ENCODE measurements around the gene TMEM236.

TMEM236 gene

GRCh38 chr10:17758896-17759295, 6.9 kb downstream of the TMEM236 start:
- no peaks in the 10 kb centered on the region for H3K36me3 ChIP-seq (ENCODE audit: insufficient read depth, low read length)
- no peaks in the 10 kb centered on the region for H3K9me3 ChIP-seq (ENCODE audit: control insufficient read depth, insufficient read depth, low read length)
- no peak overlapping the region for H3K9ac ChIP-seq (ENCODE audit: low read depth, low read length)
- H3K4me1 ChIP-seq (ENCODE audit: insufficient read depth, low read length), result peaks cover 4% of the 10 kb centered on the region; the same call in 1 of the 2 replicates

DNA sequence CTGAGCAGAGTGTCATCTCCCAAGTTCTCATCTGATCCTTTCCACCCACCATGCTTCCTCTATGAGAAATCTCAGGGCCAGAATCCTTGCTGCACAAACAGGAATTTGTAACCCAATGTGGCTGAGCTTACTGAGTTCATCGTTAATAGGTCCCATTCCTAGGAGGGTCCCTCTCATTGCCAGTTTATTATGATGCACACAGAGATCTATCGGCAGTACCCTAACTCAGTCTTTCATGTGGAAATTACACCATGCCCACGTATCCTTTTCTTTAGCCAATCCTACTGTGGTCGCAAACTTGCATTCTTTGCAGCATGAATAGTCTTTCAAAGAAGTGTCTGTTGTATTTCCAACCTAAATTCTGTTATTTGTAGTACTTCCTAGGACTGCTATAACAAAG, 12.1 kb downstream of the TMEM236 start:
- Histone ChIP-seq H3K36me3 (ENCODE audit: insufficient read depth, low read length) (no peaks in the 10 kb centered on the region), H3K4me1 (ENCODE audit: insufficient read depth, low read length) (peaks cover 6% of the 10 kb centered on the region; the same call in 1 of the 2 replicates), H3K9me3 (ENCODE audit: control insufficient read depth, insufficient read depth, low read length) (no peaks in the 10 kb centered on the region), H3K9ac (ENCODE audit: low read depth, low read length) (no peak overlapping the region)

DNA sequence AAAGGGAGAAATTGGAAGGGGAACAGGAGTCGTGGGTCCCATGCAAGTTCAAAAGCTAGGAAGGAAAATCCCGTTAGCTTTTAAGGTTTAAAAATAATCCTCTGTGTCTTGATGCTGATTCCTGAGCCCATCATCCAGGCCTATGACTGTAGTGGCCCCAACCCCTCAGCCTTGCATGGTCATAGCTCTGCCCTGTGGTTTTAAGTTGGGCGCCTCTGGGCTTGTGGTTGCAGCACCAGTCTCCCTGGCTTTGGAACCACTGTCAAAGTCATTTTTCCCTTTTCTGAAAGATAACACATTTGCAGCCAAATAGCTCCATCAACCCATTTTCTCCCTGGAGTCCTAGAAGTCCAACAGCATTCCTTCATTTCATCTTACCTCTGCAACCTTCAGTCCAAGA, 13.6 kb downstream of the TMEM236 start:
- Histone ChIP-seq H3K9me3 (ENCODE audit: control insufficient read depth, insufficient read depth, low read length) (no peaks in the 10 kb centered on the region), H3K4me1 (ENCODE audit: insufficient read depth, low read length) (peaks cover 6% of the 10 kb centered on the region; the same call in 1 of the 2 replicates), H3K36me3 (ENCODE audit: insufficient read depth, low read length) (no peaks in the 10 kb centered on the region), H3K9ac (ENCODE audit: low read depth, low read length) (no peak overlapping the region)

DNA sequence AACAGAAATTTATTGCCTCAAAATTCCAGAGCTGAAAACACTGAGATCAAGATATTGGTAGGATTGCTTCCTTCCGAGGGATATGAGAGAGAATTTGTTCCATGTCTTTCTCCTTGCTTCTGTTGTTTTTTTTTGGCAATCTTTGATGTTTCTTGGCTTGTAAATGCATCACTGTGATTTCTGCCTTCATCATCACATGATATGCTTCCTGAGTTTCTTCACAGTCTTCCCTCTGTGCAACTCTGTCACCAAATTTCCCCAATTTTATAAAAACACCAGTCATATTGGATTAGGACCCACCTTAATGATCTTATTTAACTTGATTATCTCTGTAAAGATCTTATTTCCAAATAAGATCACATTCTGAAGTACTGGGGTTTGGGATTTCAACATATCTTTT, 14.7 kb downstream of the TMEM236 start:
- Histone ChIP-seq H3K4me1 (ENCODE audit: insufficient read depth, low read length) (peaks cover 6% of the 10 kb centered on the region; the same call in 1 of the 2 replicates), H3K9me3 (ENCODE audit: control insufficient read depth, insufficient read depth, low read length) (no peaks in the 10 kb centered on the region), H3K36me3 (ENCODE audit: insufficient read depth, low read length) (no peaks in the 10 kb centered on the region), H3K9ac (ENCODE audit: low read depth, low read length) (no peak overlapping the region)

- H3K36me3 ChIP-seq (ENCODE audit: insufficient read depth, low read length), result no peaks in the 10 kb centered on the region
- H3K9ac ChIP-seq (ENCODE audit: low read depth, low read length), result no peak overlapping the region
- no peaks in the 10 kb centered on the region for H3K9me3 ChIP-seq (ENCODE audit: control insufficient read depth, insufficient read depth, low read length)
- H3K4me1 ChIP-seq (ENCODE audit: insufficient read depth, low read length), result peaks cover 6% of the 10 kb centered on the region; the same call in 1 of the 2 replicates
Observed at GRCh38 chr10:17768496-17768895, 16.5 kb downstream of the TMEM236 start.

GRCh38 chr10:17768957-17769356, 17.0 kb downstream of the TMEM236 start:
- peaks cover 2% of the 10 kb centered on the region; the same call in 1 of the 2 replicates for H3K4me1 ChIP-seq (ENCODE audit: insufficient read depth, low read length)

DNA sequence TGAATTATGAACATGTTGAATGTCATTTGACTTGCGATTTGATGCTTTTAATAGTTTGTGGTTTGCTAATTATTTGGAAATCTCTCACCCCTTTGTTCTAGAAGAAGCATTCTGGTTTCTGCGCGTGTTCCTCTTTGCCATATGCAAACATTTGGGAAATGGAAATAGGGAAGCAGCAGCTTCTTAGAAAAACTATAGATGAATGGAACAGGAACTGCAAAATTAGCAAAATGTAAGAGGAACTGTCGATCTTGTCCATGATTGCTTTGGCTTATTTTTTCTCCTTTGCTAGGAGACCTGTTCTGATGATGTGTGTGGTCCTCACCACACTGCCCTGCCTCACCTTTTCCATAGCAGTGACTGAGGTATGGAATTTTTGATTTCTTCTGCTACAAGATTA, 19.0 kb downstream of the TMEM236 start:
- no peaks in the 10 kb centered on the region for H3K4me1 ChIP-seq (ENCODE audit: insufficient read depth, low read length)

More at GRCh38 chr10:17768957-17769356, 17.0 kb downstream of the TMEM236 start:
- Histone ChIP-seq H3K36me3 (ENCODE audit: insufficient read depth, low read length) (no peaks in the 10 kb centered on the region), H3K9ac (ENCODE audit: low read depth, low read length) (no peak overlapping the region), H3K9me3 (ENCODE audit: control insufficient read depth, insufficient read depth, low read length) (no peaks in the 10 kb centered on the region)

DNA sequence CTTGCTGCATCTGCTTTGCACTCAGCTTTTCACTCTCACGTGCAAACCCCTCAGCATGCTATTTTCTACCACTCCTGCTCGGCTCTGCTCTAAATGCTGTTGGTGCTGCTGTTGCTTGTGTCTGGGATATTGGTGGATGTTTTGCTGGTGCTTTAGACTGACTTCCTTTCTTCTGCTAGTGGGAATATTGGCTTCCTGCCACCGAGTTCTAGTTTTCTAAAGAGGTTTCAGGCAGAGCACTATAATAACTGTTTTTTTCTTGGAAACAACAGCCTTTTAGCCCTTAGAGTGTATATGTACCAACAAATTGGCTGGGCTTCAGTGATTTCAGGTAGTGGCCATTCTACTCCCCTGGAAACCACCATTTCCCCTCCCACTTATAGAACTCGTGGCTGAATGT, 27.8 kb downstream of the TMEM236 start:
- no peaks in the 10 kb centered on the region for H3K4me1 ChIP-seq (ENCODE audit: insufficient read depth, low read length)
- no peak overlapping the region for H3K9ac ChIP-seq (ENCODE audit: low read depth, low read length)
- H3K9me3 ChIP-seq (ENCODE audit: control insufficient read depth, insufficient read depth, low read length), result no peaks in the 10 kb centered on the region
- H3K36me3 ChIP-seq (ENCODE audit: insufficient read depth, low read length), result no peaks in the 10 kb centered on the region; the same call in 1 of the 2 replicates

More for the DNA sequence above, 19.0 kb downstream of the TMEM236 start:
- no peaks in the 10 kb centered on the region for H3K36me3 ChIP-seq (ENCODE audit: insufficient read depth, low read length)
- no peaks in the 10 kb centered on the region for H3K9me3 ChIP-seq (ENCODE audit: control insufficient read depth, insufficient read depth, low read length)
- H3K9ac ChIP-seq (ENCODE audit: low read depth, low read length), result no peak overlapping the region

DNA sequence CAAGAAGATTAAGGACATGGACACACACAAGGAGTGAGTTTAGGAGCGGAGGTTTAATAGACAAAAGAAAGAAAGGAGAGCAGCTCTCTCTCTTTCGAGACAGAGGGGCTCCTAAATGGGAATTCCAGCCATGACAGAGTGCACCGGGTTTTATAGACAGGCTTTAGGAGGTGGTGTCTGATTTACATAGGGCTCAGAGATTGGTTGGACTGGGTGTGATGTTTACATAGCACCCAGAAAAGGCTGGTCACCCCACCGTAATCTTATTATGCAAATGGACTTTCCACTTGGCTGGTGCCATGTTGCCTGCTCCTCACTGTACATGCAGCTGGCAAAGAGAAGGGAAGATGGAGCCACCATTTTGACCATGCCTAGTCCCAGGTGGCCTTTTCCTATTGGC, 28.7 kb downstream of the TMEM236 start:
- no peaks in the 10 kb centered on the region; the same call in 1 of the 2 replicates for H3K36me3 ChIP-seq (ENCODE audit: insufficient read depth, low read length)
- H3K9ac ChIP-seq (ENCODE audit: low read depth, low read length), result no peak overlapping the region
- H3K9me3 ChIP-seq (ENCODE audit: control insufficient read depth, insufficient read depth, low read length), result no peaks in the 10 kb centered on the region
- H3K4me1 ChIP-seq (ENCODE audit: insufficient read depth, low read length), result no peaks in the 10 kb centered on the region

DNA sequence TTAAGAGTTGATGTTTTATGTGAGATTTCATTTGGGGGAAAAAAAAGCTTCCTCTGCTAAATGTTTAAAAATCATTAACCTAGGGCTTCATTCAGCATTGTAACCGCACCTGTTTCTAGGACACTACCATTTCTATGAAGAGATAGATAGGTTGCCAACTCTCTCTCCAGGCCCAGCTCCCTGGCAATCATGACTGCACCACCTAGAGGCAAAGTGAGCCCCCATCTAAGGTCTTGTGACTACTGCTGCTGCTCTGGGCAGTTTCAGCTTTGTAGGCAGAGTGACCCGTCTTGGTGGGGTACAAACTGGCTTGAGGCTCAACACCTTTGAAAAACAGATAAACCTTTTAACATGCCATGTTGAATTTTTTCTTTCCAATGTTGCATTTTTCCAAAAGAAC, 29.9 kb downstream of the TMEM236 start:
- Histone ChIP-seq H3K9ac (ENCODE audit: low read depth, low read length) (no peak overlapping the region), H3K4me1 (ENCODE audit: insufficient read depth, low read length) (no peaks in the 10 kb centered on the region), H3K9me3 (ENCODE audit: control insufficient read depth, insufficient read depth, low read length) (no peaks in the 10 kb centered on the region), H3K36me3 (ENCODE audit: insufficient read depth, low read length) (no peaks in the 10 kb centered on the region; the same call in 1 of the 2 replicates)

DNA sequence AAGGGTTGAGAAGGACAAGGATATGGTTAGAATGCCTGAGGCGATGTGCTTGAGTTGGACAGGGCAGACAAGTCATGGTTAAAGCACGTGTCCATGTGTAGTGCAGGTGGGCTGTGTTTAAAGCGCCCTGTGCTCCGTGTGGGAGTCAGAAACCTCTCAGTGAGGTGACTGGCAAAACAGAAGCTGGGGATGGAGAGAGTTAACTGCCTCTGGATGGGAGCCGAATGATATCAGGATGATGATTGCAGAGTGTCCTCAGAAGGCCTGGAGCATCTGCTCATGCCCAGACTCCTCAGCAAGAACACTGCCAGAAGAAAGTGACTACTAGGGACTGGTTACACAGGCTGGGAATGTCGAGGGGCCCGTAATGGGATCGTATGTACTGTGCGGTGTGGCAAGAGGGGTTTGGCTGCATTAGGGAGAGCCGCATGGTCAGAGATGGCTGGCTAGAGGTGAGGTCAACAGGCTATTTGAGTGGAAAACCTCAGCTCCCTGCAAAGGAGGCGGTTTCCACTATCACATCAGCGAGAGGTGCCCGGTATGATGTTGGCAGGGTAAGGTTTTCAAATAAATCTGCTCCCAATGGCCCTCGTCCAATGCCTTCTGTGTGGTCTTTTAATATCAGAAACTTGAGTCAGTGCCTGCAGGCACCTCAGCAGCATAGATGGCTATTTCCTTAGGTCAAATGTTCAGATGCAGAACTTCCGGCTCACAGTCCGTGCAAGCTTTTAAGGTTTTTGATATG, 31.1 kb downstream of the TMEM236 start:
- Histone ChIP-seq H3K9ac (ENCODE audit: low read depth, low read length) (no peak overlapping the region), H3K9me3 (ENCODE audit: control insufficient read depth, insufficient read depth, low read length) (no peaks in the 10 kb centered on the region), H3K36me3 (ENCODE audit: insufficient read depth, low read length) (no peaks in the 10 kb centered on the region), H3K4me1 (ENCODE audit: insufficient read depth, low read length) (0 out of 2 replicates have a peak, but pooled peaks cover 4% of the 10 kb centered on the region)

- 0 out of 2 replicates have a peak, but pooled peaks cover 4% of the 10 kb centered on the region for H3K4me1 ChIP-seq (ENCODE audit: insufficient read depth, low read length)
- H3K9me3 ChIP-seq (ENCODE audit: control insufficient read depth, insufficient read depth, low read length), result no peaks in the 10 kb centered on the region
- no peak overlapping the region for H3K9ac ChIP-seq (ENCODE audit: low read depth, low read length)
- no peaks in the 10 kb centered on the region for H3K36me3 ChIP-seq (ENCODE audit: insufficient read depth, low read length)
Observed at GRCh38 chr10:17783751-17784150, 31.8 kb downstream of the TMEM236 start.

- H3K36me3 ChIP-seq (ENCODE audit: insufficient read depth, low read length), result no peaks in the 10 kb centered on the region
- H3K9me3 ChIP-seq (ENCODE audit: control insufficient read depth, insufficient read depth, low read length), result no peaks in the 10 kb centered on the region
- 0 out of 2 replicates have a peak, but pooled peaks cover 4% of the 10 kb centered on the region for H3K4me1 ChIP-seq (ENCODE audit: insufficient read depth, low read length)
- H3K9ac ChIP-seq (ENCODE audit: low read depth, low read length), result no peak overlapping the region
Observed at GRCh38 chr10:17784688-17785087, 32.7 kb downstream of the TMEM236 start.

GRCh38 chr10:17785276-17785930, 33.4 kb downstream of the TMEM236 start:
- Histone ChIP-seq H3K9ac (ENCODE audit: low read depth, low read length) (no peak overlapping the region), H3K9me3 (ENCODE audit: control insufficient read depth, insufficient read depth, low read length) (no peaks in the 10 kb centered on the region), H3K36me3 (ENCODE audit: insufficient read depth, low read length) (no peaks in the 10 kb centered on the region), H3K4me1 (ENCODE audit: insufficient read depth, low read length) (0 out of 2 replicates have a peak, but pooled peaks cover 4% of the 10 kb centered on the region)
